GM21717 (cell line): ENCODE results near the gene PAIP2B.
"Not testable (repeated sequence)": the region's sequence is repeated elsewhere in the genome, so short reads cannot be mapped to it uniquely, and the experiment has no call there.

ENCODE experiments used
- ATAC-seq: cut with Tn5 transposase; IDR thresholded peaks from one replicate; pipeline ENCODE4 v1.9.1; 2021; ENCODE audit warnings: mild to moderate bottlenecking, moderate library complexity; ENCODE audit not compliant: unreplicated experiment

Gene PAIP2B

DNA sequence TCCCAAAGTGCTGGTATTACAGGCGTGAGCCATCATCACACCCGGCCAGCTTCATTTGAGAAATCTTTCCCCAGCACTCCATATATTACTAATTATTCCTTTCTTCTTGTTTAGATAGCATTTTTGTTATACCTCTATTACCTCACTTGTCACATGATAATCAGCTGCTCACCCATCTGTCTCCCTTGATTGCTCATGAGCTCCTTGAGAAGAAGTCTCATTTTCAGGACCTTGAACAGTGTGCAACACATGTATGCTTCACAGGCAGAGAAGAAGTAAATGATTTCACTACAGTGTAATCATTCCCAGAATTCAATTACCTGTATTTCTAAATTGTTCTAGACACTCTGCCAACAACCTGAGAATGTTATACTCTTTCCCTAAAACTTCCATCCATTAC, 6.2 kb downstream of the PAIP2B start:
- no peak for ATAC-seq

DNA sequence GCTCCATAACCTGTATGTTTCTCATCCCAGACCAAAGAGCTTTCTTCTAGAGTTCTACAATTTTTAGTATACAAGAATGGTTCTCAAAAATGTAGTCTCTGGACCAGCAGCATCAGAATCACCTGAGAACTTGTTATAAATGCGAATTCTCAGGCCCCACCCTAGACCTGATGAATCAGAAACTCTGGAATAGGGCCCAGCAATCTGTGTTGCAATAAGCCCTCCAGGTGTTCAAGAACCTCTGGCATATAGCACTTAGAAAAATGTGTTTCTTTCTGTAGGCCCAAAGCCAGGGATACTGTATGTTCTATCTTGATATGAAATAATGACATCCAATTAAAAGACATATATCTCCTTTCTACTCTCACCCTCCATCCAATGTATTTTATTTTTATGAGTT, 10.4 kb downstream of the PAIP2B start:
- no peak for ATAC-seq

GRCh38 chr2:71215447-71215846, 11.5 kb downstream of the PAIP2B start:
- no peak for ATAC-seq

GRCh38 chr2:71212336-71212735, 14.6 kb downstream of the PAIP2B start:
- ATAC-seq = no peak

GRCh38 chr2:71210292-71210691, 16.6 kb downstream of the PAIP2B start:
- no peak for ATAC-seq

DNA sequence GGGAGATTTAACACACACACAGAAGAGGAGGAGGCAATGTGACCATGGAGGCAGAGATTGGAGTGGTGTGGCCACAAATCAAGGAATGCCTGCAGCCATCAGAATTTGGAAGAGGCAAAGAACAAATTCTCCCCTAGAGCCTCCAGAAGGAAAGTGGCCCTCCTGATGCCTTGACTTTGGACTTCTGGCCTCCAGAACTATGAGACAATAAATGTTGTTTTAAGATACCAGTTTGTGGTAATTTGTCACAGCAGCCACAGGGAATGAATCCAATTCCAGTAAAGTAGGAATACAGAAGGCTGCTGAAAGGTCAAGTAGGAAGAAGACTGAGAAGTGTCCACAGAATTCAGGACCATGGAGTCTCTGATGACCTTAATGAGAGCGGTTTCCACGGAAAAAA, 18.1 kb downstream of the PAIP2B start:
- ATAC-seq = no peak

DNA sequence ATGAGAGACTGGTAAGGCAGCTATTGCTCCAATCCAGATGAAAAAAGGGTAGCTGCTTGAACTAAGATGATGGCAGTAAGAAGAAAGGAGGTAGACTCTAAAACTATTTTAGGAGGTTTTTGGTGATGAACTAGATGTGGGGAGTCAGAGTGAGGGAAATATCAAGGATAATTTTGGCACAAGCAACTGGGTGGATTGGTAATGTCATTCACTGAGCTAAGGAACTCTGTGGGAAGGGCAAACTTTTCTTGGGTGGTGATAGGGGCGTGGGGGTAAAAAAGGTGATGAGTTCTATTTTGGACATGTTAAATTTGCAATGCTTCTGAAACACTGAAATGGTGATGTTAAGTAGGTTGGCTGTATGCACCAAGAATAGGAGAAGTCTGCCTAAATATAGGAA, 19.3 kb downstream of the PAIP2B start:
- no peak for ATAC-seq

DNA sequence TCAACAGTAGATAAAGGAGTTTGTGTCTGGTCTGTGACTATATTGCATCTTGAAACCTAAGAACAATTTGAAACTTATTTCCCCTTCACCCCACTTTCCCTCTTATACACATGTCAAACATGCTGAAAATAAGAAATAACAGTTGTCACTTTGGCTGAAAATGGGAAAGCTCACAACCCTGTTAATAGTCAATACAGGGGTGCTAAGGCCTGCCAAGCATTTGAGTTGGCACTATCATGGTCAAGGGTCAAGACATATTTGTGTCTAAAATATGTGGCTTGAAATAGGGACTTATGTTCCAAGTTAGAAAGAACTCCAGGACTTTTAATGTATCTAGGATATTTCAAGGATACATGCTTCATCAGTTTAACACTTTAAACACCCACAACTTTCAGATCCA, 20.6 kb downstream of the PAIP2B start:
- ATAC-seq = no peak

DNA sequence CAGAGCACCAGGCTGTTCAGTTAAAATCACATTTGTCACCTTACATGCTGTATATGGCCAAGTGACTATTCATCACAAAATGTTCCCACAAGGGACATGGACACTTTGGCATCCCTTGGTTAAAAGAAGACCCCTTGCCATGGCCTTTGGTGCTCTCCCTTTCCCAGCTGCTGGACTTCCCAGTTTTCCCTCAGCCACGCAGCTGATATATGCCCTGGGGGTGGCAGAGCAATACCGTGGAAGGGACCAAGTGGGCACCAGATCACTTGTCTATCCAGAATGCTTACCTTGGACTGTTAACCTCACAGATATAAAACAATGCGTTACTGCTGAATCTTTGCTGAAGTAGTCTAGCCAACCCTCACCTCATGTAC, 35.3 kb downstream of the PAIP2B start:
- no peak for ATAC-seq

DNA sequence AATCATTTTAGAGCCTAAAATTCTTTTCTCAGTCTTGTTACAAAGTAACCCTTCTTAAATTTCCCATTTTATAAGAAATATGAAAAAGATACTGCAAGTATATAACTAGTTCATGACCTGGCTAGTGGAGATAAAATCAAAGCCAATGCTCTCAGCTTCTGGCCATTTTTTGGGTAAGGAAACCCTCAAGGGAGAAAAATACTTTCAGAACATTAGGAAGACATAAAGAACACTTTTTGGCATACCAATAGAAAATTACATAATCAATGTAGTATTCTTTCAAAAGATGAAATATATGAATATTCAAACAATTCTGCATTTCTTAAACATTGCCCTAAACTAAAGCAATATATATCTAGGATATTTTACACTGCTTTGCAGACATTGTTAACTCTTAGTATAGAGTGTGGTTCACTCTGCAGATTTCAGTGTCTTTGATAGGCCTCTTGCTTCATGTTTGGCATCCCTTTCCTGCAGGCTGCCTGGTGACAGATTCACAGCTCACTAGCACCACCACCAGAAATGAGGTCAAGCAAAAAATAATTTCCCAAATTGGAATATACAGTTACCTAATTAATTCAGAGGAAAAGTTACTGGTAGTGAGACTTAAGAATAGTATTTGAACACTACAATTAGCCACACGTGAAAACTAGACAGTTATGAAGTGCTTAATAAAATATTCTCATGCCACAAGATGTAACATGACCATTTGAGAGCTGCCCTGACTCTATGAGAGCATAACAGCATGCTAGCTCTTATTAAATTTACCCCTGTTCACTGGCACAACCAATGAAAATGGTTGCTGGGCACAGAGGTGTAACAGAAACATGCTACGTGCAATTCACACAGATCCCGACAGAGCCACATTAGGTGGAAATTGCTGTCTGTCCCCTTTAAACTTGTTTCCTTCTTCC, 36.0 kb downstream of the PAIP2B start:
- no peak for ATAC-seq

DNA sequence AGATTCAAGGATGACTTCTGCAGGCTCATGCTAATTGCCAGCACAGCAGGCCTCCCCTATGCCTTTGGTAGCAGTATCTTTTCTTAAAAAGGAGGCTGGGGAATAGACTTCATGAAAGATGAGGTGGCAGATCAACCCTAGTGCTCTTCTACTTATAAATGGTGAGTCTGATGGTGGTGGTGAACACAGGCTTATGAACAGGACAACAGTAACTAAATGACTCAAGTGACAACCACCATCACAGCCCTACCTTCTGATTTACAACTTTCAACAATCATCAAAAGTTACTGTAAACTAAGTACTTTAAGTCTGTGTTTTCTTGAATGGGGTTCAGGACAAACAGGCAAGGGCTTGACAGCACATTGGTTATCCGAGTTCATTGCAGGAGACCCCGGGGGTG, 39.3 kb downstream of the PAIP2B start:
- no peak for ATAC-seq

DNA sequence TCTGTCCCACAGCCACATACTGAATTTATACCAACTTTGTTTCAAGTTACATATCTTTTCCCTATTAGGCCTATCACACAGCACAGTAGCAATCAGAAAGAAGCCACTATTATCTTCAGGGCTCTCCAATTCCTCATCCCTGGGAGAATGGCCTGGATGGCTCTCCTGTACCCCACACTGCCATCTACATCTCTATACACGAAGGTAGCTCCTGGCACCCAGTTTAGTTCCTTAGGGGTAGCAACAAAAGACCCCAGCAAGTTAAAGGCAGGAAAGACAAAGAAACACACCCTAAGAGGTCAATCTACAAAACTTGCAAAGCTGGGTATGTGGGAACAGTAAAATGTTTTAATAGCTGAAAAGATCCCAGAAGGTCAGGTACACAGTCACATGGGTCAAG, 39.9 kb downstream of the PAIP2B start:
- ATAC-seq = no peak

GRCh38 chr2:71183306-71184115, 43.4 kb downstream of the PAIP2B start:
- ATAC-seq = not testable (repeated sequence)

- no peak for ATAC-seq
Observed at GRCh38 chr2:71181316-71181715, 45.6 kb downstream of the PAIP2B start.

DNA sequence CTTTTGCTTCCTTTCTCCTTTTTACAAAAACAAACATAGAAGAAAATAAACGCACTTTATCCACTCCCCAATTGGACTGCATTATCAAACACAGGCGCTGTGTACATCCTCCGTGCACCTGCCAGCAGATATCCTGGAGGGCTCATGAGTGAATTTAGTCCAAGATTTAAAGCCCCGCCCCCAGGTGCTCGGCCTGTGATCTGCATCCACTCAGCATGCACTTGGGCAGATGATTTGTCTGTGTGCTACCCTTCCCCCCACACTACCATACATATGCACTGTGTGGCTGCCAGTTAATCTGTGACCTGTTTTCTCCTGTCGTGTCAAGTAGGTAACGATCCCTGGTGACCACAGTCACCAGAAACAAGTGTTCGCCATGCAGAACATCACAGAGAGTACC, 48.1 kb downstream of the PAIP2B start:
- ATAC-seq = not testable (repeated sequence)

GRCh38 chr2:71174207-71174606, 52.7 kb downstream of the PAIP2B start:
- no peak for ATAC-seq

- no peak for ATAC-seq
Observed at GRCh38 chr2:71173096-71173495, 53.8 kb downstream of the PAIP2B start.

GRCh38 chr2:71166812-71167211, 60.1 kb downstream of the PAIP2B start:
- ATAC-seq = no peak

DNA sequence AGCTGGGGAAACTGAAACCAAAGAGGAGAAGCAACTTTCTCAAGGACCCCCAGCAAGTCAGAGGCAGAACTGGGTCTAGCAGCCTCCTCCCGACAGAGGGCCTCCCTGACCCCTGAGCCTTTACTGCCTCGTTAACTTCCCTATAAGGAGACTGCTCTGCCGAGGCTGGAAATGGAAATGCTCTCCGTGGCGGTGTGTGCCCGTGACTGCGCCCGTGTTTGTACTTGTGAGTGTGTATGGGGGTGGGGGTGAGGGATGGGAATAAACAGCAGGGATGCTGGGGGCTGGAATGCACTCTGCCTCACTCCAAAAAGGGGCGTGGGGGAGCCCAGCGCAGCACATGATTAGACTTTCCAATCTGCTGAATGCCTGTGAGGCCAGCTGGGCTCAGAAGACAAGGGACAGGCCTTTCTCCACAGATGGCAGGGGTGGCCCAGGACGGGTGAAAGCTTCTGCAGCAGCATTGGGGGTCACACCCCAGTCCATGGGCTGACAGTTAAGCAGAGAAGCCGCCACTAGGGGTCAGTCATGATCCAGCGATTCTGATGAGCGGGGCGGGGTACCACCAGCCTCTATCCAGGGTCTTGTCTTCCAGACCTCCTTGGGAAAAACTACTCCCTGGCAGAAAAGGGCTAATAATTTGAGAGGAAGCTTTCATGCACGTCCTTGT, 69.6 kb downstream of the PAIP2B start:
- no peak for ATAC-seq

DNA sequence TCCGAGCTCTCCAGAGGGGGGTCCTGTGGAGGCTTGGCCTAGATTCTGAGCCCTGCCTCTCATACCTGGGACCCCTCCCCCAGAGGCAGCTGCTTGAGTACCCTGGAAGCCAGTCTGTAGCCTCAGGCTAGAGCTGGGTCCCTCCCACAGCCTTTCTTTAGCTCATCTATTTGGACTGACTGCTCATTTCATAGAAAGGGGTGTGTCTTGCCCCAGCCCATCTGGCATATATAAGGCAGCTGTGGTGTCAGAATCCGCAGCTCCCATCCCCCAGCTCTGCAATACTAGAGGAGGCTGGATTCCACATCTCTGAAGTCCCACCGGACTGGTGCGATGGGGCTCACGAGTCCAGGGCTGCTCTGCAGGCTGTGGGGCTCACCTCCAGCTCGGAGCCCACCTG, 70.3 kb downstream of the PAIP2B start:
- no peak for ATAC-seq

DNA sequence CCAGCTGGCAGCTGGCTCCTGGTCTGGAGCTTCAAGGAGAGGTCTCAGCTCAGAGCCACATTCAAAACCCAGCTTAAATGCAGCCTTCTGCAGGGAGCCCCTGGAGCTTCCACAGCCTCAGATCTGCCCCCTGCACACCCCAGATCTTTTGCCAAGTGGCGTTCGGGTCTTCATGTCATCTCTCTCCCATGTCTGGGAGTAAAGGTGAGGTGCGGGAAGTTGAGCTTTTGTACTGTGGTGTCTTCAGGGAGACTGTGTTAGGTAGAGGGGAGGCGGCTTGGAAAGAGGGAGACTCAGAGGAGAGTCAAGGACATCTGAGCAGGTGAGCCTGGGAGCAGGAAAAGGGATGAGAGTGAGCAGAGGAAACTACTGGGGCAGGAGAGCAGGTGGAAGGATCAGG, 71.1 kb downstream of the PAIP2B start:
- no peak for ATAC-seq

- ATAC-seq = peak; percentile 63
Observed at GRCh38 chr2:71154798-71155197, 72.1 kb downstream of the PAIP2B start.
